Dendritic cell treated with granulocyte-macrophage colony-stimulating factor and Interleukin-4, amounts not matched to agents 40 ng/mL and 50 ng/mL, for 4 days (primary cell): ENCODE measurements around the gene PELI1.

Experiments
- H3K27ac Mint-ChIP-seq: one replicate; pipeline ENCODE4 v1.8.0; 2022; ENCODE audit warnings: mild to moderate bottlenecking, mixed read lengths
- H3K27me3 Mint-ChIP-seq: one replicate; pipeline ENCODE4 v1.8.0; 2022; ENCODE audit warnings: mild to moderate bottlenecking, mixed read lengths
- H3K36me3 Mint-ChIP-seq: one replicate; pipeline ENCODE4 v1.8.0; 2022; ENCODE audit warnings: low read depth, mixed read lengths
- H3K4me1 Mint-ChIP-seq: one replicate; pipeline ENCODE4 v1.8.0; 2022; ENCODE audit warnings: low read depth, mixed read lengths
- H3K4me3 Mint-ChIP-seq: one replicate; pipeline ENCODE4 v1.8.0; 2022; ENCODE audit warnings: mild to moderate bottlenecking, moderate library complexity, mixed read lengths
- H3K9me3 Mint-ChIP-seq: one replicate; pipeline ENCODE4 v1.8.0; 2022; ENCODE audit warnings: mixed read lengths
- intact Hi-C: fragments of 100-400 bp; cut with micrococcal nuclease; formaldehyde crosslinking; loops from one replicate; pipeline ENCODE4 v1.15.0; 2022

The PELI1 gene

GRCh38 chr2:64168201-64168600 lies 24.0 kb upstream of the PELI1 start:
- Mint-ChIP-seq H3K27ac (no peak overlapping the region), H3K4me3 (no peak overlapping the region), H3K9me3 (no peaks in the 10 kb centered on the region), H3K36me3 (no peaks in the 10 kb centered on the region), H3K4me1 (no peaks in the 10 kb centered on the region), H3K27me3 (peaks cover 2% of the 10 kb centered on the region)
- intact Hi-C loops = no loop called here

- no peak overlapping the region for H3K4me3 Mint-ChIP-seq
- peaks cover 2% of the 10 kb centered on the region for H3K27me3 Mint-ChIP-seq
- H3K27ac Mint-ChIP-seq = no peak overlapping the region
- intact Hi-C loops = no loop called here
- no peaks in the 10 kb centered on the region for H3K36me3 Mint-ChIP-seq
- no peaks in the 10 kb centered on the region for H3K4me1 Mint-ChIP-seq
- H3K9me3 Mint-ChIP-seq = no peaks in the 10 kb centered on the region
Observed at GRCh38 chr2:64166637-64167420, 22.6 kb upstream of the PELI1 start.

- intact Hi-C loops = no loop called here
- no peak overlapping the region for H3K4me3 Mint-ChIP-seq
- no peaks in the 10 kb centered on the region for H3K9me3 Mint-ChIP-seq
- peaks cover 2% of the 10 kb centered on the region for H3K27me3 Mint-ChIP-seq
- no peaks in the 10 kb centered on the region for H3K36me3 Mint-ChIP-seq
- no peak overlapping the region for H3K27ac Mint-ChIP-seq
- no peaks in the 10 kb centered on the region for H3K4me1 Mint-ChIP-seq
Observed at GRCh38 chr2:64166212-64166611, 22.0 kb upstream of the PELI1 start.

GRCh38 chr2:64165706-64166105 lies 21.5 kb upstream of the PELI1 start:
- intact Hi-C loops = no loop called here
- peaks cover 2% of the 10 kb centered on the region for H3K27me3 Mint-ChIP-seq
- no peak overlapping the region for H3K4me3 Mint-ChIP-seq
- H3K4me1 Mint-ChIP-seq = no peaks in the 10 kb centered on the region
- H3K27ac Mint-ChIP-seq = no peak overlapping the region
- H3K36me3 Mint-ChIP-seq = no peaks in the 10 kb centered on the region
- no peaks in the 10 kb centered on the region for H3K9me3 Mint-ChIP-seq

- intact Hi-C loops = no loop called here
- H3K27ac Mint-ChIP-seq = no peak overlapping the region
- no peaks in the 10 kb centered on the region for H3K36me3 Mint-ChIP-seq
- no peaks in the 10 kb centered on the region for H3K4me1 Mint-ChIP-seq
- no peaks in the 10 kb centered on the region for H3K9me3 Mint-ChIP-seq
- peaks cover 2% of the 10 kb centered on the region for H3K27me3 Mint-ChIP-seq
- H3K4me3 Mint-ChIP-seq = no peak overlapping the region
Observed at GRCh38 chr2:64164629-64165028, 20.4 kb upstream of the PELI1 start.

GRCh38 chr2:64162516-64162915 lies 18.3 kb upstream of the PELI1 start:
- H3K27me3 Mint-ChIP-seq = peaks cover 2% of the 10 kb centered on the region
- H3K36me3 Mint-ChIP-seq = no peaks in the 10 kb centered on the region
- H3K4me1 Mint-ChIP-seq = no peaks in the 10 kb centered on the region
- H3K27ac Mint-ChIP-seq = no peak overlapping the region
- no peak overlapping the region for H3K4me3 Mint-ChIP-seq
- H3K9me3 Mint-ChIP-seq = no peaks in the 10 kb centered on the region
- intact Hi-C loops = no loop called here

GRCh38 chr2:64157792-64158191 lies 13.6 kb upstream of the PELI1 start:
- H3K4me1 Mint-ChIP-seq = no peaks in the 10 kb centered on the region
- H3K9me3 Mint-ChIP-seq = no peaks in the 10 kb centered on the region
- H3K36me3 Mint-ChIP-seq = no peaks in the 10 kb centered on the region
- intact Hi-C loops = no loop called here
- no peaks in the 10 kb centered on the region for H3K27me3 Mint-ChIP-seq
- H3K27ac Mint-ChIP-seq = no peak overlapping the region
- no peak overlapping the region for H3K4me3 Mint-ChIP-seq

- Mint-ChIP-seq H3K9me3 (no peaks in the 10 kb centered on the region), H3K4me1 (peaks cover 9% of the 10 kb centered on the region), H3K36me3 (no peaks in the 10 kb centered on the region), H3K4me3 (no peak overlapping the region), H3K27ac (no peak overlapping the region), H3K27me3 (no peaks in the 10 kb centered on the region)
- intact Hi-C loops = no loop called here
Observed at GRCh38 chr2:64153811-64154210, 9.6 kb upstream of the PELI1 start.

GRCh38 chr2:64151476-64151875 lies 7.3 kb upstream of the PELI1 start:
- no peaks in the 10 kb centered on the region for H3K9me3 Mint-ChIP-seq
- H3K27me3 Mint-ChIP-seq = no peaks in the 10 kb centered on the region
- H3K4me3 Mint-ChIP-seq = no peak overlapping the region
- H3K4me1 Mint-ChIP-seq = peaks cover 9% of the 10 kb centered on the region
- no peak overlapping the region for H3K27ac Mint-ChIP-seq
- intact Hi-C loops = no loop called here
- H3K36me3 Mint-ChIP-seq = no peaks in the 10 kb centered on the region

- no peaks in the 10 kb centered on the region for H3K9me3 Mint-ChIP-seq
- intact Hi-C loops = no loop called here
- no peaks in the 10 kb centered on the region for H3K27me3 Mint-ChIP-seq
- H3K4me3 Mint-ChIP-seq = no peak overlapping the region
- H3K4me1 Mint-ChIP-seq = peaks cover 24% of the 10 kb centered on the region
- H3K27ac Mint-ChIP-seq = no peak overlapping the region
- peaks cover 12% of the 10 kb centered on the region for H3K36me3 Mint-ChIP-seq
Observed at GRCh38 chr2:64145714-64146113, 1.5 kb upstream of the PELI1 start.

- no peaks in the 10 kb centered on the region for H3K27me3 Mint-ChIP-seq
- peak overlapping the region; percentile 93 for H3K27ac Mint-ChIP-seq
- peaks cover 12% of the 10 kb centered on the region for H3K36me3 Mint-ChIP-seq
- no peaks in the 10 kb centered on the region for H3K9me3 Mint-ChIP-seq
- no peak overlapping the region for H3K4me3 Mint-ChIP-seq
- intact Hi-C loops = no loop called here
- H3K4me1 Mint-ChIP-seq = peaks cover 26% of the 10 kb centered on the region
Observed at GRCh38 chr2:64145119-64145518, 899 bp upstream of the PELI1 start.

GRCh38 chr2:64143169-64144056 lies 807 bp downstream of the PELI1 start:
- Mint-ChIP-seq H3K27ac (peak overlapping the region; percentile 93), H3K4me3 (peak overlapping the region; percentile 87), H3K9me3 (no peaks in the 10 kb centered on the region), H3K36me3 (peaks cover 12% of the 10 kb centered on the region), H3K27me3 (no peaks in the 10 kb centered on the region), H3K4me1 (peaks cover 32% of the 10 kb centered on the region)
- intact Hi-C loops = loop anchor here (1.0 to 5.0 kb wide), 4 partner anchors 49 to 301 kb away; partner anchors contain the start of gene UGP2

GRCh38 chr2:64142741-64143168 lies 1.5 kb downstream of the PELI1 start:
- Mint-ChIP-seq H3K36me3 (peaks cover 12% of the 10 kb centered on the region), H3K4me3 (peak overlapping the region; percentile 87), H3K27me3 (no peaks in the 10 kb centered on the region), H3K4me1 (peaks cover 39% of the 10 kb centered on the region), H3K27ac (peak overlapping the region; percentile 93), H3K9me3 (no peaks in the 10 kb centered on the region)
- intact Hi-C loops = loop anchor here (5.0 kb wide), 3 partner anchors 50 to 300 kb away; partner anchors contain the start of gene UGP2
